ENCODE results near the gene COX4I2.
A peak's percentile ranks its signal among the peaks of the same experiment; 100 is the strongest.
"Not testable (repeated sequence)": the region's sequence is repeated elsewhere in the genome, so short reads cannot be mapped to it uniquely, and the experiment has no call there.

Gene COX4I2

DNA sequence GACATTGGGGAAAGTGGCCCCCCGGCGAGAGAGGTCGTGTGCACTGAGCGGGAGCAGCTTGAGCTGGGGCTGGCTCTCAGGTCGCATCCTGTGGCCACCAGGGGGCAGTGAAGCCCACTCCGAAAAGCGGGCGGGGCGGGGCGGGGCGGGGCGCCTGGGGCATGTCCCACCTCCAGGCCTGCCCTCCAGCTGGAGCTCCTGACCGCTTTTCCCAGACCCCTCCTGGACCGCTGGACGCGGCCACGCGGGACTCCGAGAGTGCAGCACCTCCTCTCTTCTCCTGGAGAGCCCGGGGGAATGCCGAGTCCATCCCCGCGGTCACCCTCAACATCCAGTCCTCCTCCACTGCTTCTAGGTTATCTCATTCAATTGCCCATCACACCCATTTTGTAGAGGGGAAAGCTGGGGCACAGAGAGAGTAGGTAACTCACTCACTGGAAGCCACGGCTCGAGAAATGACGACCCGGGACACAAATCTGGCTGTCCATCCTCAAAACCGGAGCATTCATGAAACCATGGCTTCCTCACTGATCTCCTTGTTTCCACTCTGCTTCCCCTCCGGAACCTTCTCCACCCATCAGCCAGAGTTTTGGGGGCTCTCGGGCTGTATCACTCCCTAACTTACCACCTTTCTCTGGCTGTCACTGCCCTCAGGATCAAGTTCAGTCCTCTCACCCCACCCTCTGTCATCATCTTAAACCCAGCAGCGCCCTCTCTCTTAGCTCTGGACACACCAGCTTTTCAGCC lies 24.1 kb downstream of the COX4I2 start:
- peak; percentile 67 for DNase-seq

DNA sequence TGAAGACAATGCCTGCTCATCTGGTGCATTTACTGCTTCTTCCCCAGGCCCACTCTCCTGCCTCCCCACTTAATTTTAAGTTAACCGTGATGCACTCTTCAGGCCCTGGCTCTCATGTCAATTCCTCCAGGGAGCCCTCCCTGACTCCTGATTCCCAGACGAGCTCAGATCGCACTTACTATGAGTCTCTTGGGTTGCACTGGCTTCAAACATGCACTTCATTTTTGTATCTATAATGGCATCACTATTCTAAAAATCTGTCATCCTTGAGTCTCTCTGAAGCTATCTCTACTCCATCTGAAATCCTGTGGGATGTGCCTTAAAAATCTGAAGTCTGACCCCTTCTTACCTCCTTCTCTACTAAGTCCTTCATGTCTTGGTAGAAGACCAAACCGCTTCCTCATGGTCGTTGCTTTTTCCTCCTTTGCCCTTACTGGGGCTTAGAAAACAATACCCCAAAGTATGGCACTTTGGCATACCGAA lies 24.7 kb downstream of the COX4I2 start:
- DNase-seq: no peak

DNA sequence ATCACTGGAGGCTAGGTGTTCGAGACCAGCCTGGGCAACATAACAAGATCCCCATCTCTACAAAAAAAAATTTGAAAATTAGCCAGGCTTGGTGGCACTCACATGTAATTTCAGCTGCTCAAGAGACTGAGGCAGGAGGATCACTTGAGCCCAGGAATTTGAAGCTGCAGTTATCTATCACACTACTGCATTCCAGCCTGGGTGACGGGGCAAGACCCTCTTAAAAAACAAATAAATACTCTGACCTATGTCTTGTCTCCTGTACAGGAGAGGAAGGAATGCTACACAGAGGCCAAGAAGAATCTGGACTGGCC lies 25.8 kb downstream of the COX4I2 start:
- DNase-seq: no peak

DNA sequence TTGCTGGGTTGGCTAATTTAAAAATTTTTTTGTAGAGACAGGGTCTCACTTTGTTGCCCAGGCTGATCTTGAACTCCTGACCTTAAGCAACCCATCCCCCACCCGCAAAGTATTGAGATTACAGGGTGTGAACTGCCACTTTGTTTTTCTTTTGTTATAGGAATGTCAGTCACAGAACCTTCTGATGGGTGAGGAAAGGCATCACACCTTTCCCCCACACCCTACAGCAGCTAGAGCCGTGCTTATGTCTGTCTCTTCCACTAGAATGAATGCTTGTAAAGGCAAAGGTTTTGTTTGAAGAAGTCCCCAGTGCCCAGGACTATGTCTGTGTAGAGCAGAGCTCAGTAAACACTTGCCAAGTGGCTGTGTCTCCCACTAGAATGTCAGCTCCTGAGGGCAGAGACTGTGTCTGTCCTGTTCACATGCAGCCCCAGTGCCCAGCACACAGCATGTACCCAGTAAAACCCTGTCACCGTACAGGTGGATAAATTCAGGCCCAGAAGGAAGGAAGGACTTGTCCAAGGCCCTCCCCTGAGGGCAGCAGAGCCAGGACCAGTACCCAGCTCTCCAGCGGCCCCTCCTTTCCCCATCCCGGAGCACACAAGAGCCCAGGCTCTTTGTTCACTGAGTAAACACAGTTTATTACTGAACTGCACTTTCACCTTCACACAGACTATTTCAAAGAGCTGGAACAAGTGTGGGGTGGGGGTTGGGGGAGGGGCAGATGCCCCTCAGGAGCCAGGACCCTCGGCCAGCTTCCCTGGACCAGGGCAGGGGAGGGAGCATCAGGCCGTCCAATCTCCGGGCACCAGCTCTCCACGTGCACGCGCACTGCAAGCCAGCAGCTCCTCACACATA lies 26.4 kb downstream of the COX4I2 start:
- DNase-seq: no peak

DNA sequence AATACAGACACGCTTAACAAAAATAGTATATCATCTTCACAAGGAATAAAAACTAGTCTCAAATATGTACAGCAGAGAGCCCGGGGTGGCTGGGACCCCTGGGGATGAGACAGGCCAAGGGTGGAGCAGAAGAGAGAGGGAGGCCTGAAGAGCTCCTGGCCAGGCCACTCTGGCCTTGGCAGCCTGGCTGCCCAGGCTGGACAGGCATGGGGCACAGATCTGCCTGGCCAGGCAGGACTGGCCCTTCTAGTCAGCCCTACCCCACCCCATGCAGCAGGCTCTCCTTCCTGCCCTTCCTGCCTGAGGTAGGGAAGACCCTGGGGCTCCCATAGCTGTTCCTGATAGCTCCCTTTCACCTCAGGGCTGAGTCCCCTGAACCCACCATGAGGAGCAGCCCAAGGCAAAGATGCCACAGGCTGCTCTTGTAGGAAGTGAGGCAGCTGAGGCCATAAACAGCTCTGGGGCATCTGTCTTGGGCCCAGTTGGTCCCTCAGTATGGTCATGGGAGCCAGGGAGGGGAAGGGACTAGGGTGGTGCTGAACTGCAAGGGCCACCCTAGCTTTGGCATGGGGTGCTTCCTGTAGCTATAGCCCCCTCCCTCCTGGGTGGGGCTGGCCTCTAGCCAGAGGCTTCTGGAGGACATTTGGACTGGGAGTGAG lies 27.1 kb downstream of the COX4I2 start:
- DNase-seq: no peak

DNA sequence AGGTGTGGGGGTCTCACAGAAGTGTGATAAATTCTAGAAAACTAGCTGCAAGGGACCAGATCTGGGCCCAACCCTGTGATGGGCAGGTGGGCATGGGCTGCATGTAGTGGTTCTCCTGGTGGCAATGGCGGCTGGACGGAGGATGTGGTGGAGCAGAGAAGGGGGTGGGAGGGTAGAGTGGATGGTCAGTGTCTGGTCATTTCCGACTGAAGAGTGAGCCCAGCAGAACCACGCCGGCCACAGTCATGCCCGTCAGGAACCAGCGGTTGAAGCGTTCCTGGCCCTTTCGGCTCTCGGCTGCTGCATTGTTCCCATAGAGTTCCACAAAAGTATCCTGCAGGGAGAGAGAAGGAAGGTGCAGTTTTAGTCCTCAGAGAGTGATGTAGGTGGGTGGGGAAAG lies 28.0 kb downstream of the COX4I2 start:
- DNase-seq: no peak

DNA sequence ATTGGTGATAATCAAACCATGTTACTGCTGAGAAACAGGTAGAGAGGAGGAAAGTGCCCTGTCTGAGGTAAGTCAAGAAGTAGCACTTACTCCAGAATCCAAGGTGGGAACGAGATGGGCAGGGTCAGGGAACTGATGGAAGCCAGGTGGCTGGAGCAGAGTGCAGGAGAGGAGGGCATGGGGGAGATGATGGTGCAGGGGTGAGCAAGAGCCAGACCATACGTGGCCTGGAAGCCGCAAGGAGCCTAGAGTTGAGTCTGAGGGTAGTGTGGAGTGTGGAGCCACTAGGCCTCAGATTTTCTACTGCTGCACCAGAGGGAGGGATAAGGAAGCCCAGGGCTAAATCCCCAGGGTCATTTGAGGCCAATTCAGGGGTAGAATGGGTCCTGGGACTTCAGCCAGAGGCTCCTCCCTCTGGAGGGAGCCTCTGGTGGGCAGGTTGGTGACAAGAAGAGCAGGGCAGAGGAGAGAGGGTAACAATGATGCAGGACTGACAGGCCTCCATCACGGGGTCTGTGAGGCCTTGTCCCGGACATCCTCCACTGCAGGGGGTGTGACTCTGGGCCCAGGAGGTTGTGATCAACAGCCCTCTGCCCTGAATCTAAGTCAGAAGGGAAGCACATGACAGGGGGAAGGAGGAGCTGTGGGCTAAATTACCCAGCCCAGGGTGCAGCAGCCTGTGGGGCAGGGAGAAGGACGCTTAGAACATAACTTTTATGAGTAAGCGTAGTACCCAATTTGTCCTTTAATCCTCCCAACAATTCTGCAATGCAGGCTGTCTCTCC lies 28.7 kb downstream of the COX4I2 start:
- peak; percentile 51 for DNase-seq

DNA sequence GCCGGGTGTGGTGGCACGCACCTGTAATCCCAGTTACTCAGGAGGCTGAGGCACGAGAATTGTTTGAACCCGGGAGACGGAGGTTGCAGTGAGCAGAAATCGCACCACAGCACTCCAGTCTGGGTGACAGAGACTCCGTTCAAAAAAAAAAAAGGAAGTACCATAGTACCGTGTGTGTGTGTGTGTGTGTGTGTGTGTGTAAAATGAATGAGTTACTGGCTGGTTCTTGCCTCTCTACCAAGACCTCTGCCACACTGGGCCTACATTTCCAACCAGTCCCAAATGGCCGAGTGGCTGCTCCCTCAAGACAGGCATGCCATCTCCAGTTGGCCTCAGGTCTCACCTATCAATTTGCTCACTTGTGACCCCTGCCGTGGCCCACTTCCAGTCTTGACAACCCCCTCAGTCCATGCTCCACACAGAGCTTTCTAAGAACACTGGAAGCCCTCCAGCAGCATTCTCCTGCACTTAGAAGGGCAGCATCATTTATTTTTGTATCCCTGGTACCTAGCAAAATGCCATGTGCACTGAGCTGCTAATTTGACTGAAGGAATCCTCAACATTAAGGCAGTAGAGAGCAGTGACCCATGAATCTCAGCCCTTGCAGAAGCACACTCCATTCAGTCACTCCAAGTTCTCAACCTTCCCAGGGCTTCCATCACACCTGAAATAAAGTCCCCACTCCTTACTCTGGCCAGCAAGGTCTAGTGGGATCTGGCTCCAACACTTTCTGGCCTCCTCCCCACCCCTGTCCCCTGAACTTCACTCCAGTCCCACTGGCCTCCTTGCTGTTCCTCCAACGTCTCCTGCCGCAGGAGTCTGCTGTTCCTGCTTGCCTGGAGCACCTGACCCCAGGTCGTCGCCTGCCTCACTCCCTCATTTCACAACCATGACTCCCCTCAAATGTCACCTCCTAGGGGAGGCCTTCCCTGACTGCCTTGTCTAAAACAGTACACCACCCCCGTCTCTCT lies 29.9 kb downstream of the COX4I2 start:
- no peak for DNase-seq

DNA sequence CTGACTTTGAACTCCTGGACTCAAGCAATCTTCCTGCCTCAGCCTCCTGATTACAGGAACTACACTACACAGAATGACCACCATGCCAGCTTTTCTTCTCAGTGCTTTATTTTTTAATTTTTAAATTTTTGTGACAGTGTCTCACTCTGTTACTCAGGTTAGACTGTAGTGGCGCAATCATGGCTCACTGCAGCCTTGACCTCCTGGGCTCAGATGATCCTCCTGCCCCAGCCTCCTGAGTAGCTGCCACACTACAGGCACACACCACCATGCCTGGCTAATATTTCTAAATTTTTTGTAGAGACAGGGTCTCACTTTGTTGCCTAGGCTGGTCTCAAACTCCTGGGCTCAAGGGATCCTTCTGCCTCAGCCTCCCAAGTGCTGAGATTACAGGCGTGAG lies 31.2 kb downstream of the COX4I2 start:
- not testable (repeated sequence) for DNase-seq

DNA sequence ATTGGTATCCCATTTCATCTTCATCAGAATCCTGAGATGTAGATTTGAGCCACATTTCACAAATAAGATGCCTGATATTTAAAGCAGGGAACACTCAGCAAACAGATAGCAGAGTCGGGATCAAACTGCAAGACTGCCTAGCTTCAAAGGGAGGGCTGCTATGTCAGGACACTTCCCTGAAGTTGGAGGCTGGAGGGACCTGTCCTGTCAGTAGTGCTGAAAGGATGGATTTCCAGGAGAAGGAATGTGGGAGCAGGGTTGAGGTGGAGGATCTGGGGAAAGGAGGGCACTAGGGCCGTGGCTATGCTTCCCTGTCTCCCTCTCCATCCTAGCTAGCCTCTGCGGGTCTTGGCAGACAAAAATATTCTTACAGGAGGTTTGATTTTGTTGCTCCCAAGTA lies 32.2 kb downstream of the COX4I2 start:
- no peak for DNase-seq

DNA sequence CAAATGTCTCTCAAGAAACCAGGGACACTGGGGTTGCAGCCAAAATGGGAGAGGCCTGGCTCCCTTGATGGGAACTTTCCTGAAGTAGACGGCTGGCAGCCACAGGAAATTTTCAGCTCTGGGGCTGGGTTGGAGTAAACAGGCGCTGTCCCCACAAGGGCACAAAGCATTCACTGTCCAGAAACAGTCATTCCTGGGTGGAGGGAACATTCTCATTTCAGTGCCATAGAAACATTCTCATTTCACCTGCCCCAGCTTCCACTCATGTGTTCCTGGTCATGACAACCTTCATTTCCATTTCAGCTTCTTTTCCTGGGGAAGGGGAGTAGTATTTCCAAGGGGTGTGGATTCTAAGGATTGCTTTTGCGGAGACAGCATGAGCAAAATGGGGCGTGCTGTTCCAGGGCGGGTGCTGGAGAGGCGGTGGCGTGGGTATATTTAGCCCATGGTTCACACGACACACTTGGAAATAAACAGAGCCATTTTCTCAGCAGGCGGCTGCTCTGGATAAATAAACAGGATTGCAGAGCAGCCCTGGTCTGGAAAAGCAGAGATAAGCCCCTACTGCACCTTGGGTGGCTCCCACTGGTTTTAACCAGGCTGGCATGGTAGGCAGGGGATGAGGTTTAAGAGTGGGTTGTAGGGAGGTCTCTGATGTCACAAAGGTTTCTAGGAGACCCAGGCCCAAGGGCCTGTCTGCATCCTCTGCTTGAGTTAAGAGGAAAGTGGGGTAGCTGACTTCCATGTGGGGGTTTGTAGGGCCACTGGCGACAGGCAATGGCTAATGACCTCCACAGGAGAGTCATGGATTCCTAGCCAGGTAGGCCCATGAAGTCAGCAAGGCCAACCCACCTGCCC lies 32.9 kb downstream of the COX4I2 start:
- DNase-seq: no peak

DNA sequence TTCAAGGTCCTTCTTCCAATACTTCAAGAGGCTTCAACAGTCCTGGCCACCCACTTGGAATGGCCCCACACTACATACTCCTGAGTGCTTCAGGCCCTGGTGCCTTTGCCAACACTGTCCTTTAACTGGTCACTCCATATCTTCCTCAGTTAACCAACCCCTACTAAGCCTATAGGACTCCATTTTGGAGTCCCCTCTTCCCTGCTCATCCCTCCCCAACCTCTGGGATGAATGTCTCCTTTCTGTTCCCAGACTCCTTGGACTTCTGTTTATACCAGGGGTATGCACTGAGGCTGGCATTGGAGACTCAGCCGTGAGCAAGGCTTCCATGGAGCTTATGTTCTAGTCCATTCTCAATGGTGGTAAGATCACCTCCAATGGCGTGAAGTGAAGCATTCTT lies 33.6 kb downstream of the COX4I2 start:
- no peak for DNase-seq

DNA sequence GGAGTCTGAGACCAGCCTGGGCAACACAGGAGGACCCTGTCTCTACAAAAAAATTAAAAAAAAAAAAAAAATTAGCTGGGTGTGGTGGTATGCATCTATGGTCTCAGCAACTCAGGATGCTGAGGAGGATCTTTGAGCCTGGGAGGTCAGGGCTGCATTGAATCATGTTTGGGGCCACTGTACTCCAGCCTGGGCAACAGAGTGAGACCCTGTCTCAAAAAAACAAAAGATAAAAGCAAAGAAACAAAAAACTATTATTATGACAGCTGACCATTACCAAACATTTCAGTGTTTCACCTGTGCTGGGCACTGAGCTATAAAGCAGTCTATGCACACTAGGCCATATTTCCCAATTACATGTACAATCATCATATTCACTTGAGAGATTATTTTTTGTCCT lies 35.7 kb downstream of the COX4I2 start:
- DNase-seq: no peak

DNA sequence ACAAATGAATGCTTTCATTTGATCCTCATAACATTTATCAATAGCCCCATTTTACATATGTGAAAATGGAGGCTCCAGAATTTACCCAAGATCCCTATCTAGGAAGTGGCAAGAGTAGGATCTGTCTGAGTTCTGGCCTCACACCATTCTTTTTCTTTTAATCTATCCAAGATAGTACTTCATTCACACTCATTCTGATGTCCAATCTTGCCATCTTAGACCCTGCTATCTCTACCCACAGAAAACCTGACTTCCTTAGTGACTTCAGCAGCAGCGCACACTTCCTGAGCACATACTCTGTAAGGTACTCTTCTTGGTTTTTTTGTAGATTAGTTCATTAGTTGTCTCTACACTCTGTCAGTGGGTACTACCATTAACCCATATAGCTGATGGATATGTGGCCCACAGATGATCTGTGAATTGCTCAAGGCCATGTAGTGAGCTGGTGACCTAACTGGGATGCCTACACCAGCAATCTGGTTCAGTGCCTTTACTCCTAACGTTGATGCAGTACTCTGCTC lies 36.3 kb downstream of the COX4I2 start:
- DNase-seq: no peak

DNA sequence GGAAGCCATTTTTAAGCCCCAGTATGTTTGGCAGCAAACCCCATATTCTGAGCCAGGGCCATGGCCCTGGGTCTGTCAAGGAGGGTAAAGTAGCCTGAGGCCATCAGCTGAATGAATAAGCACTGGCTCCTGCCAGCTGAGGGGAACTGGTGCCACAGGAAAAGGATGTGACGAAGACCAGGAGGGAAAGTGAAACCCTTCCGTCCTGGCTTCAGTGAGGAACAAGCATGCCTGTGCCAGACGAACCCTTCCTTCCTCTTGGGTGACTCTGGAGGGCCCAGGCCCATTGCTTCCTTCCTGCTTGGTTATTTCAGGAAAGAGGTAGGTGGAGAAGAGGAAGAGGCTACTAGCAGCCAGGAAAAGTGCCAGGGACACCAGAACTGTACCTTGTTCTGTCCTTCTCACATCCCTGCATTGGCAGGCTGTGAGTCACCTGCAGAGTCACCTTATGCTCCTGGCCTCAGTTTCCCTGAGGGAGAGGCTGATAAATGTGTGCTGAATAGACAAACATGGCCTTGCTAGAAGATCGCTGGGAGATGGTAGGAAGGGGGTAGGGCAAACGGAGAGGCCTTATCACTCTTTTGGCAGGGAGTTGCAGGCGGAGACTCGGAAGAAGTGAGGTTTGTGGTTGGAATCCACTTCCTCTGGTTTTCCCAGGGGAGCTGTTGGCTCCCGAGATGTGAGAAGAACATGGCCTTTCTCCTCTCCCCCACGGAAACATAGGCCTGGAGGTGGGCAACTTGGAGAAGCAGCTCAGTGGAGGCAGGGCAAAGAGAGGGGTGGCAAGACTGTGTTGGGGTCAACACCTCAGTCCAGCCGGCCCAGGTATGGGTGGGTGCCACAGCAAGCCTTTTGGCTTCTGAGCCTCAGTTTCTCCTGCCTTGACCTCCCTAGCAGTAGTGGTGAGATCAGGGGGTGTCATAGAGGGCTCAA lies 37.4 kb downstream of the COX4I2 start:
- DNase-seq: peak; percentile 81

DNA sequence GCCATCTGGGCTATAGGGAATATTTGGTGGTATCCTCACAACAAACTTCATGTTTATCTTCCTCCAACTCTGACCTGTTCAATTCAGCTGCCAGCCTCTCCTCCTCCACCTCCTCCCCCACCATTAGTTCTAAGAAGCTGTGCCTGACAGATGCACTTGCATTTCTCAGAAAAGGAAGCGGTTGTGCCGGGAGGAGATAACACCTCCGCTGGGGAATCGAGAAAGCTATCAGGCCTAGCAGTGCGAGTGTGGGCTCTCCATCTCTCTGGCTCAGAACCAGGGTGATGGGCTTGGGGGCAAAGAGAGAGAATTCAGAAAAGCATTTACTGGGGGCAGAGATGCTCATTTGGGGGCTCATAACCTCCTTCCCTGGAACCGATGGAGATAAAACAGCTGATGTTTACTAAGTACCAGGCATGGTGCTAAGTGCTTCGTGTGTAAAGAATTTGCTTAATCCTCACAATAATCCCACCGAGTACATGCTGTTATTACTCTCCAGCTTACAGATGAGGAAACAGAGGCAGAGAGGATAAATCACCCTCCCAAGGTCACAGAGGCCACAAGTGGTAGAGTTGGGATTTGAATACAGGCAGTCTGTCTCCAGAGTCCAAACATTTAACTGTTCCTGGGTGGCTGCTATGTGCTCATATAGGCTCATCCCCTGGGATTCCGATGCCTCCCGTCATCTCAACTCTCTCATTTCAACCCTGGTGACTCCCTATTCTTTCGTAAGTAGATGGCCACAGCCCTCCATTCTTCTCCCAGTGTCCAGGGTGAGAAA lies 38.3 kb downstream of the COX4I2 start:
- DNase-seq: peak; percentile 74

DNA sequence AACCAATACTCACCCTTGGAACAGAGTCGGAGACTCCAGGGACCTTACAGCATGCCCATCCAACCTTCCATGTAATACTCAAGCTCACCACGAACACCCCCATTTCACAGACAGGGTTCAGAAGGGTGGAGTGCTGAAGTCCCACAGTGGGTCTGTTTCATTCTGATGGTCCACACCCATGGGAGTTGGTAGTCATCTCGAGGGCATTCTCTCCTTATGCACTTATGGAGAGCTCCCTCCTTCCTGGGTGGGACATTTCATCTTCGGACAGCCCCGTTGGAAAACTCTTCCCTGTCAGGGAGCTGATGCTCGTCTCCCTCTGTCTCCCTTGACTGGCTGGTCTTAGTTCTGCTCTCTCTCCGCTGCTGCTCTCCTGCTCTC lies 38.9 kb downstream of the COX4I2 start:
- DNase-seq: no peak

DNA sequence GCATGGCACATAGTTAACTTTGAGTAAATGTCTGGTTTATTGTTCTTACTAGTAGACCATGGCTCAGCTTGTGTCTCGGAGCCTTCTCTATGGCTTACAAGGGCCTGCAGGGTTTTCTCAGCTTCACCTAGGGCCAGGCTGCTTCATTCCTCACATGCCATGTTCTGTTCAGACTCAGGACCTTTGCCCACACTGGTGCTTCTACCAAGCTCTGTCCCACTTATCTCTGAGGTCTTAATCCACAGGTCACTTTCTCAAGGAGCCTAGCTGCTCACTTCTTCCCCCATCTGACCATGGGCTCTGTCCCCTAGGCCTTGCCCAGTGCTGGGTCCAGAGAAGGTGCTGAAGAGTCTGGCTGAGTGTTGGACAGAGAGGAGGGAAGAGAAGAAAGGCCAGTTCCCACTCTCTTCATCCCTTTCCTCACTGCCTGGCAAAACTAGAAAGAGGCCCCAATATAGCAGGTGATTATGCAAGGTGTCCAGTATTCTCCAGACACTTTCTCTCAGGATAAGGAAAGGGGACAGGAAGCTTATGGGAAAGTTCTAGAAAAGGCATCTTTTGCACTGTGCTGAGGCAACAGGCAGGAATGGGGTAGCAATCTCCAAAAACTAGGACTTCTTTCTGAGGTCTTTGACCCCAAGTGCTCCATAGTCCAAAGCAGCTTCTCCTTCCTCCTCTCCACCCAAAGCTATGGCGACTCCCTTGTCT lies 40.0 kb downstream of the COX4I2 start:
- DNase-seq: no peak

All from CD4-positive, alpha-beta T cell treated with Interferon gamma for 1 hour (primary cell).